GM12864 (cell line): ENCODE results near the gene VCPKMT.

ENCODE experiments used
- DNase-seq: peaks from one replicate; pipeline ENCODE4 v3.0.0-alpha.2; 2011; ENCODE audit warnings: low read depth
- H3K4me3 ChIP-seq: 2 replicates; pipeline ENCODE4 v1.5.1; 2011; ENCODE audit warnings: mild to moderate bottlenecking, low read depth, low read length, control low read depth
- CTCF ChIP-seq: IDR thresholded peaks from 2 replicates; pipeline ENCODE4 v1.5.1; 2011; ENCODE audit warnings: low read depth, mild to moderate bottlenecking, moderate library complexity, low read length, control low read depth, inconsistent platforms; ENCODE audit errors: missing control alignments

Gene VCPKMT

GRCh38 chr14:50107850-50108249 is 8.5 kb downstream of the VCPKMT start:
- TF ChIP-seq CTCF: no peak
- DNase-seq: no peak
- H3K4me3 ChIP-seq: no peak overlapping the region

- no peak overlapping the region for H3K4me3 ChIP-seq
- no peak for TF ChIP-seq CTCF
- DNase-seq: no peak
Observed at GRCh38 chr14:50106178-50106577, 10.2 kb downstream of the VCPKMT start.

- TF ChIP-seq CTCF: no peak
Observed at GRCh38 chr14:50103558-50103957, 12.8 kb downstream of the VCPKMT start.

GRCh38 chr14:50101417-50101816 is 15.0 kb downstream of the VCPKMT start:
- no peak overlapping the region for H3K4me3 ChIP-seq
- DNase-seq: no peak
- TF ChIP-seq CTCF: no peak

More at GRCh38 chr14:50103558-50103957, 12.8 kb downstream of the VCPKMT start:
- DNase-seq: no peak
- H3K4me3 ChIP-seq: no peak overlapping the region

GRCh38 chr14:50100805-50101204 is 15.6 kb downstream of the VCPKMT start:
- TF ChIP-seq CTCF: no peak
- DNase-seq: no peak
- H3K4me3 ChIP-seq: no peak overlapping the region

GRCh38 chr14:50099335-50099734 is 17.0 kb downstream of the VCPKMT start:
- TF ChIP-seq CTCF: no peak
- H3K4me3 ChIP-seq: no peak overlapping the region
- DNase-seq: no peak

GRCh38 chr14:50095895-50096294 is 20.5 kb downstream of the VCPKMT start:
- no peak for DNase-seq
- no peak overlapping the region for H3K4me3 ChIP-seq
- TF ChIP-seq CTCF: no peak
